IMR-90 (cell line): ENCODE results near the gene ALCAM. TPM values are rescaled to one million over a fixed set of nuclear protein-coding genes. Genes with fewer than 3 reads are reported as not detected.

Experiments used
- ATAC-seq: fragments of 200-7000 bp; cut with Tn5 transposase; 2 replicates; pipeline ENCODE4 v1.9.1; 2020; ENCODE audit warnings: low read depth, mild to moderate bottlenecking, moderate library complexity
- BruUV-seq: library from RNA; stranded (reverse); fragments of 400-500 nt; replicated peaks from 2 replicates; lab custom pipeline; 2021; lab: Mats Ljungman, UMichigan
- CTCF ChIA-PET: fragments of 300-600 bp; formaldehyde crosslinking; extraction: SDS; loops from one replicate; lab custom pipeline; 2021; ENCODE audit warnings: antibody characterized with exemption; lab: Yijun Ruan, JAX
- POLR2A ChIA-PET: fragments of 300-600 bp; sonication (Branson Sonifier 250); formaldehyde crosslinking; loops from one replicate; lab custom pipeline; 2022; ENCODE audit warnings: antibody characterized with exemption; ENCODE audit not compliant: unreplicated experiment; lab: Charles Lee
- DNase-seq: peaks from one replicate; pipeline ENCODE4 v3.0.0; 2013
- H2AFZ ChIP-seq: replicated peaks from 2 replicates; pipeline ENCODE3; 2013; ENCODE audit warnings: low read length, mild to moderate bottlenecking; ENCODE audit not compliant: poor library complexity
- H2AK5ac ChIP-seq: 2 replicates; pipeline ENCODE4 v1.6.1; 2013; ENCODE audit warnings: low read depth, low read length, inconsistent platforms
- H2AK9ac ChIP-seq: replicated peaks from 2 replicates; pipeline ENCODE3; 2013; ENCODE audit warnings: mild to moderate bottlenecking, low read depth, low read length, moderate library complexity; ENCODE audit not compliant: poor library complexity
- H2BK120ac ChIP-seq: 2 replicates; pipeline ENCODE4 v1.6.1; 2013; ENCODE audit warnings: low read depth, low read length, inconsistent platforms
- H2BK15ac ChIP-seq: 3 replicates; pipeline ENCODE4 v1.6.1; 2013; ENCODE audit warnings: low read depth, low read length, inconsistent platforms
- H2BK20ac ChIP-seq: 2 replicates; pipeline ENCODE4 v1.6.1; 2013; ENCODE audit warnings: low read depth, mild to moderate bottlenecking, inconsistent platforms, low read length, moderate library complexity
- H2BK5ac ChIP-seq: 2 replicates; pipeline ENCODE4 v1.6.1; 2013; ENCODE audit warnings: mild to moderate bottlenecking, low read depth, low read length, inconsistent platforms; ENCODE audit not compliant: poor library complexity, severe bottlenecking
- H3K14ac ChIP-seq: replicated peaks from 2 replicates; pipeline ENCODE4 v1.6.1; 2013; ENCODE audit warnings: low read depth, low read length, inconsistent platforms
- H3K18ac ChIP-seq: 2 replicates; pipeline ENCODE4 v1.6.1; 2013; ENCODE audit warnings: low read depth, low read length, control low read depth
- H3K23ac ChIP-seq: 2 replicates; pipeline ENCODE4 v1.6.1; 2013; ENCODE audit warnings: low read depth, low read length, inconsistent platforms
- H3K27ac ChIP-seq: 2 replicates; pipeline ENCODE4 v1.5.1; 2013; ENCODE audit warnings: mild to moderate bottlenecking, control low read depth, low read length; ENCODE audit not compliant: insufficient read depth
- H3K27me3 ChIP-seq: 2 replicates; pipeline ENCODE4 v1.6.1; 2013; ENCODE audit warnings: low read length; ENCODE audit not compliant: control insufficient read depth, insufficient read depth
- H3K36me3 ChIP-seq: 2 replicates; pipeline ENCODE4 v1.6.1; 2013; ENCODE audit warnings: low read length, mixed read lengths; ENCODE audit not compliant: control insufficient read depth, insufficient read depth
- H3K4ac ChIP-seq: 2 replicates; pipeline ENCODE4 v1.6.1; 2013; ENCODE audit warnings: low read depth, low read length, inconsistent platforms
- H3K4me1 ChIP-seq: 2 replicates; pipeline ENCODE4 v1.6.1; 2013; ENCODE audit warnings: low read length, mixed read lengths; ENCODE audit not compliant: control insufficient read depth, insufficient read depth
- H3K4me2 ChIP-seq: 2 replicates; pipeline ENCODE4 v1.6.1; 2013; ENCODE audit warnings: low read depth, mild to moderate bottlenecking, control low read depth, low read length, moderate library complexity
- H3K4me3 ChIP-seq: 2 replicates; pipeline ENCODE4 v1.5.1; 2013; ENCODE audit warnings: low read depth, mild to moderate bottlenecking, control low read depth, low read length, moderate library complexity; ENCODE audit not compliant: insufficient read depth
- H3K56ac ChIP-seq: 2 replicates; pipeline ENCODE4 v1.6.1; 2013; ENCODE audit warnings: low read length, inconsistent platforms; ENCODE audit not compliant: insufficient read depth; ENCODE audit errors: extremely low read depth
- H3K79me1 ChIP-seq, 2 experiments: 2 replicates each; pipeline ENCODE4 v1.6.1; 2013; ENCODE audit warnings: low read length in 2 of 2, inconsistent platforms in 1 of 2, low read depth in 1 of 2
- H3K9ac ChIP-seq: 2 replicates; pipeline ENCODE4 v1.6.1; 2013; ENCODE audit warnings: low read depth, low read length, control low read depth
- H3K9me1 ChIP-seq: 2 replicates; pipeline ENCODE4 v1.6.1; 2013; ENCODE audit warnings: low read length, inconsistent platforms; ENCODE audit not compliant: insufficient read depth
- H3K9me3 ChIP-seq: 2 replicates; pipeline ENCODE4 v1.6.1; 2013; ENCODE audit warnings: low read length; ENCODE audit not compliant: control insufficient read depth, insufficient read depth
- H4K20me1 ChIP-seq: 2 replicates; pipeline ENCODE4 v1.6.1; 2013; ENCODE audit warnings: low read length, inconsistent platforms; ENCODE audit not compliant: insufficient read depth
- H4K5ac ChIP-seq: 2 replicates; pipeline ENCODE4 v1.6.1; 2013; ENCODE audit warnings: mild to moderate bottlenecking, low read depth, low read length, control low read depth
- H4K8ac ChIP-seq, 2 experiments: 2 replicates each; pipeline ENCODE4 v1.6.1; 2013; ENCODE audit warnings: low read depth in 2 of 2, low read length in 2 of 2, control low read depth in 1 of 2, inconsistent platforms in 1 of 2
- H4K91ac ChIP-seq: 2 replicates; pipeline ENCODE4 v1.6.1; 2013; ENCODE audit warnings: low read depth, low read length, inconsistent platforms; ENCODE audit not compliant: insufficient read depth
- CTCF ChIP-seq: conservative IDR thresholded peaks from 2 replicates; pipeline ENCODE4 v1.5.1; 2012; ENCODE audit warnings: mild to moderate bottlenecking, low read depth, low read length, improper control_type of control experiment
- FOS ChIP-seq: fragments of 150-350 bp; IDR thresholded peaks from 2 replicates; pipeline ENCODE4 v1.6.1; 2016; ENCODE audit warnings: low read depth, low read length
- MAZ ChIP-seq: IDR thresholded peaks from 2 replicates; pipeline ENCODE4 v1.6.1; 2012; ENCODE audit warnings: low read depth, mild to moderate bottlenecking, low read length, improper control_type of control experiment, moderate library complexity, borderline replicate concordance
- MXI1 ChIP-seq: IDR thresholded peaks from 2 replicates; pipeline ENCODE4 v1.6.1; 2012; ENCODE audit warnings: low read depth, mild to moderate bottlenecking, low read length, moderate library complexity, borderline replicate concordance
- NFE2L2 ChIP-seq: fragments of 150-350 bp; IDR thresholded peaks from 2 replicates; pipeline ENCODE4 v1.6.1; 2016; ENCODE audit warnings: low read depth, mild to moderate bottlenecking, low read length
- POLR2A ChIP-seq: IDR thresholded peaks from 2 replicates; pipeline ENCODE4 v1.6.1; 2012; ENCODE audit warnings: mild to moderate bottlenecking, low read depth, low read length
- RCOR1 ChIP-seq: IDR thresholded peaks from 2 replicates; pipeline ENCODE4 v1.6.1; 2012; ENCODE audit warnings: mild to moderate bottlenecking, low read length, improper control_type of control experiment; ENCODE audit not compliant: insufficient replicate concordance
- SMC3 ChIP-seq: fragments of 150-350 bp; IDR thresholded peaks from 2 replicates; pipeline ENCODE4 v1.6.1; 2016; ENCODE audit warnings: low read depth, mild to moderate bottlenecking, antibody characterized with exemption, low read length, moderate library complexity
- WGBS, 2 experiments: methylation state at CpG; one replicate each; pipeline versions ENCODE4 v1.1.5 to v1.1.7; 2013; ENCODE audit warnings: missing lambda C conversion rate in 2 of 2; ENCODE audit not compliant: insufficient read length in 1 of 2; ENCODE audit errors: extremely low coverage in 2 of 2; 5-methylcytosine and 5-hydroxymethylcytosine counted together
- dilution Hi-C: fragments of 300-500 bp; cut with HindIII; formaldehyde crosslinking; loops from one replicate; pipeline ENCODE4 v1.14.3; 2018; ENCODE audit warnings: low sequenced_read_pairs; ENCODE audit not compliant: unreplicated experiment
- in situ Hi-C: fragments of 300-500 bp; cut with MboI; formaldehyde crosslinking; loops from 3 replicates; pipeline ENCODE4 v1.14.3; 2019; ENCODE audit warnings: low sequenced_read_pairs, inconsistent platforms, mixed read lengths
- intact Hi-C: fragments of 100-400 bp; cut with micrococcal nuclease; formaldehyde crosslinking; loops from 2 replicates; pipeline ENCODE4 v1.10.0; 2022
- polyA plus RNA-seq, 3 experiments: library from polyadenylated mRNA; depleted of rRNA; stranded (reverse); fragments of >200 nt; gene quantifications; 2 replicates each; pipeline ENCODE4 v1.2.3, GENCODE V29; 2012; ENCODE audit warnings: low replicate concordance in 1 of 3
- total RNA-seq: library from RNA; depleted of rRNA; stranded (reverse); fragments of >200 nt; gene quantifications from 2 replicates; pipeline ENCODE4 v1.2.3, GENCODE V29; 2012

The ALCAM gene
- total and polyA plus RNA-seq, 2 of the 4 experiments (the other 2 are of a cell fraction): 117 to 423 TPM

- no peak overlapping the region for H4K8ac ChIP-seq
- no peaks in the 10 kb centered on the region for H4K20me1 ChIP-seq
- no peaks in the 10 kb centered on the region for H3K27me3 ChIP-seq
- no peak overlapping the region for H3K23ac ChIP-seq
- H4K5ac ChIP-seq: no peak overlapping the region
- H3K4me1 ChIP-seq: peaks cover 2% of the 10 kb centered on the region; the same call in 1 of the 2 replicates
- dilution Hi-C loops: no loop called here
- H3K9me3 ChIP-seq: no peaks in the 10 kb centered on the region
- no peak overlapping the region for H2AK9ac ChIP-seq
- H3K4me2 ChIP-seq: no peak overlapping the region
- H3K9ac ChIP-seq: no peak overlapping the region
- no peak overlapping the region for H2BK5ac ChIP-seq
- H3K79me1 ChIP-seq: no peaks in the 10 kb centered on the region
- no peak overlapping the region for H3K14ac ChIP-seq
- no peak overlapping the region for H2AK5ac ChIP-seq
- in situ Hi-C loops: no loop called here
- no peak overlapping the region for H3K4ac ChIP-seq
- H2BK15ac ChIP-seq: no peak overlapping the region
- intact Hi-C loops: no loop called here
- H2AFZ ChIP-seq: no peak overlapping the region
- no TSS peak for BruUV-seq
- no peak overlapping the region for H3K27ac ChIP-seq
- H4K91ac ChIP-seq: no peak overlapping the region
- CTCF ChIA-PET: no interaction called here
- H3K9me1 ChIP-seq: no peaks in the 10 kb centered on the region; the same call in 1 of the 2 replicates
- ATAC-seq: no peak
- DNase-seq: no peak
- no peak overlapping the region for H3K18ac ChIP-seq
- POLR2A ChIA-PET: no interaction called here
- H3K56ac ChIP-seq: no peak overlapping the region
- no peak overlapping the region for H2BK120ac ChIP-seq
- TF ChIP-seq SMC3 (no peak), NFE2L2 (no peak), POLR2A (no peak), CTCF (no peak), RCOR1 (no peak), MXI1 (no peak), MAZ (no peak), FOS (no peak)
- H3K4me3 ChIP-seq: no peak overlapping the region
- no peaks in the 10 kb centered on the region for H3K36me3 ChIP-seq
- WGBS, 2 experiments: no CpG with 5 or more reads among the region's 4 CpGs
- H2BK20ac ChIP-seq: no peak overlapping the region
Measured at GRCh38 chr3:105610473-105610872, 243.8 kb downstream of the ALCAM start.
